Mesenchymal stem cell (in vitro differentiated cells and primary cell): ENCODE data around the gene SOX10.

Source experiments
- DNase-seq: peaks from one replicate; pipeline ENCODE4 v3.0.0-alpha.2; 2013
- H2AFZ ChIP-seq: one replicate; pipeline ENCODE4 v1.6.1; 2013; ENCODE audit warnings: low read depth, mild to moderate bottlenecking, control low read depth, inconsistent platforms, low read length, moderate library complexity
- H2AK5ac ChIP-seq: 2 replicates; pipeline ENCODE4 v1.6.1; 2013; ENCODE audit warnings: low read length, moderate library complexity, mild to moderate bottlenecking, inconsistent platforms; ENCODE audit not compliant: severe bottlenecking
- H2BK120ac ChIP-seq: one replicate; pipeline ENCODE4 v1.6.1; 2013; ENCODE audit warnings: low read depth, mild to moderate bottlenecking, inconsistent platforms, low read length, moderate library complexity
- H2BK12ac ChIP-seq, 2 experiments: one replicate each; pipeline ENCODE4 v1.6.1; 2013; ENCODE audit warnings: inconsistent platforms in 2 of 2, low read length in 2 of 2, mild to moderate bottlenecking in 2 of 2, moderate library complexity in 2 of 2, control low read depth in 1 of 2
- H2BK15ac ChIP-seq: one replicate; pipeline ENCODE4 v1.6.1; 2013; ENCODE audit warnings: mild to moderate bottlenecking, low read depth, inconsistent platforms; ENCODE audit not compliant: poor library complexity, severe bottlenecking
- H2BK5ac ChIP-seq: 2 replicates; pipeline ENCODE4 v1.6.1; 2013; ENCODE audit warnings: low read depth, mild to moderate bottlenecking, low read length, control low read depth, inconsistent platforms; ENCODE audit not compliant: poor library complexity, severe bottlenecking
- H3K14ac ChIP-seq, 2 experiments: one replicate each; pipeline ENCODE4 v1.6.1; 2013; ENCODE audit warnings: inconsistent platforms in 2 of 2, low read length in 2 of 2, control low read depth in 1 of 2, mild to moderate bottlenecking in 1 of 2, moderate library complexity in 1 of 2
- H3K18ac ChIP-seq, 2 experiments: one replicate each; pipeline ENCODE4 v1.6.1; 2013; ENCODE audit warnings: inconsistent platforms in 2 of 2, low read length in 2 of 2, control low read depth in 1 of 2, low read depth in 1 of 2, mild to moderate bottlenecking in 1 of 2
- H3K23ac ChIP-seq, 2 experiments: one replicate each; pipeline ENCODE4 v1.6.1; 2013; ENCODE audit warnings: inconsistent platforms in 2 of 2, low read length in 2 of 2, mild to moderate bottlenecking in 2 of 2, moderate library complexity in 2 of 2, control low read depth in 1 of 2
- H3K27ac ChIP-seq: 2 replicates; pipeline ENCODE4 v1.5.1; 2013; ENCODE audit warnings: mild to moderate bottlenecking, moderate library complexity, low read length, control low read depth, inconsistent platforms; ENCODE audit not compliant: poor library complexity, severe bottlenecking
- H3K27me3 ChIP-seq, 2 experiments: 2 replicates each; pipeline versions ENCODE4 v1.6.1 to v1.7.0; 2013; ENCODE audit warnings: low read length in 2 of 2, mild to moderate bottlenecking in 2 of 2, moderate library complexity in 2 of 2, control low read depth in 1 of 2, inconsistent platforms in 1 of 2; ENCODE audit not compliant: control insufficient read depth in 1 of 2, insufficient read depth in 1 of 2
- H3K36me3 ChIP-seq, 2 experiments: 2 replicates each; pipeline versions ENCODE4 v1.6.1 to v1.7.0; 2013; ENCODE audit warnings: low read length in 2 of 2, control low read depth in 1 of 2, inconsistent platforms in 1 of 2, low read depth in 1 of 2, mild to moderate bottlenecking in 1 of 2; ENCODE audit not compliant: insufficient read depth in 2 of 2, control insufficient read depth in 1 of 2
- H3K4ac ChIP-seq, 2 experiments: one replicate each; pipeline ENCODE4 v1.6.1; 2013; ENCODE audit warnings: inconsistent platforms in 2 of 2, low read length in 2 of 2, mild to moderate bottlenecking in 2 of 2, moderate library complexity in 2 of 2, control low read depth in 1 of 2, low read depth in 1 of 2
- H3K4me1 ChIP-seq: 2 replicates; pipeline ENCODE4 v1.6.1; 2013; ENCODE audit warnings: low read depth, low read length, control low read depth; ENCODE audit not compliant: control insufficient read depth, insufficient read depth
- H3K4me2 ChIP-seq: 2 replicates; pipeline ENCODE4 v1.6.1; 2013; ENCODE audit warnings: low read length, mild to moderate bottlenecking, inconsistent platforms; ENCODE audit not compliant: poor library complexity, severe bottlenecking
- H3K4me3 ChIP-seq, 2 experiments: 2 replicates each; pipeline versions ENCODE4 v1.5.1 to v1.7.0; 2013; ENCODE audit warnings: low read length in 2 of 2, mild to moderate bottlenecking in 2 of 2, control low read depth in 1 of 2, low read depth in 1 of 2; ENCODE audit not compliant: insufficient read depth in 1 of 2
- H3K79me1 ChIP-seq: replicated peaks from 2 replicates; pipeline ENCODE4 v1.6.1; 2013; ENCODE audit warnings: mild to moderate bottlenecking, control low read depth, low read length, inconsistent platforms; ENCODE audit not compliant: poor library complexity, severe bottlenecking
- H3K9ac ChIP-seq: 2 replicates; pipeline ENCODE4 v1.7.0; 2013; ENCODE audit warnings: mild to moderate bottlenecking, low read length, moderate library complexity
- H3K9me3 ChIP-seq: 2 replicates; pipeline ENCODE4 v1.7.0; 2013; ENCODE audit warnings: mild to moderate bottlenecking, low read length; ENCODE audit not compliant: control insufficient read depth
- H4K8ac ChIP-seq: one replicate; pipeline ENCODE4 v1.6.1; 2013; ENCODE audit warnings: inconsistent platforms, mild to moderate bottlenecking, low read length, moderate library complexity
- H4K91ac ChIP-seq: one replicate; pipeline ENCODE4 v1.6.1; 2013; ENCODE audit warnings: mild to moderate bottlenecking, low read length, inconsistent platforms
- WGBS: methylation state at CpG from one replicate; pipeline ENCODE4 v1.1.7; 2013; ENCODE audit warnings: mixed read lengths; 5-methylcytosine and 5-hydroxymethylcytosine counted together

Gene SOX10

GRCh38 chr22:37986371-37986770, 2.0 kb upstream of the SOX10 start:
- Histone ChIP-seq H3K14ac (no peak overlapping the region), H2AFZ (no peak overlapping the region), H3K4me1 (peaks cover 4% of the 10 kb centered on the region), H2BK120ac (no peak overlapping the region), H3K23ac (no peak overlapping the region), H2AK5ac (no peak overlapping the region), H3K36me3 (peaks cover 0 to 19% of the 10 kb centered on the region in 2 experiments), H4K91ac (peak overlapping the region; percentile 28), H2BK12ac (no peak overlapping the region), H2BK5ac (no peak overlapping the region), H2BK15ac (no peak overlapping the region), H3K9ac (no peak overlapping the region), H3K9me3 (no peaks in the 10 kb centered on the region), H3K4me2 (no peak overlapping the region), H3K79me1 (no peaks in the 10 kb centered on the region), H4K8ac (no peak overlapping the region), H3K27ac (no peak overlapping the region), H3K4me3 (no peak overlapping the region), H3K27me3 (peaks cover 0 to 29% of the 10 kb centered on the region in 2 experiments), H3K18ac (no peak overlapping the region), H3K4ac (no peak overlapping the region)
- WGBS = no CpG with 5 or more reads among the region's 7 CpGs
- DNase-seq = no peak

GRCh38 chr22:37985751-37986281, 1.5 kb upstream of the SOX10 start:
- H3K36me3 ChIP-seq = peaks cover 0 to 24% of the 10 kb centered on the region in 2 experiments
- H3K9me3 ChIP-seq = no peaks in the 10 kb centered on the region

GRCh38 chr22:37985050-37985585, 763 bp upstream of the SOX10 start:
- Histone ChIP-seq H3K36me3 (peaks cover 0 to 30% of the 10 kb centered on the region in 2 experiments), H3K4ac (no peak overlapping the region), H3K23ac (no peak overlapping the region), H3K4me3 (no peak overlapping the region), H2BK12ac (no peak overlapping the region), H3K79me1 (no peaks in the 10 kb centered on the region), H2AFZ (no peak overlapping the region), H4K8ac (no peak overlapping the region), H2AK5ac (no peak overlapping the region), H3K27ac (no peak overlapping the region), H2BK15ac (no peak overlapping the region), H3K14ac (no peak overlapping the region), H3K4me1 (peaks cover 4% of the 10 kb centered on the region), H3K27me3 (peaks cover 0 to 35% of the 10 kb centered on the region in 2 experiments), H3K18ac (no peak overlapping the region), H3K4me2 (no peak overlapping the region), H2BK5ac (no peak overlapping the region), H3K9me3 (no peaks in the 10 kb centered on the region), H3K9ac (no peak overlapping the region), H2BK120ac (no peak overlapping the region), H4K91ac (no peak overlapping the region)
- no peak for DNase-seq
- WGBS = 79% methylated on average over 8 of the region's 9 CpGs

More at GRCh38 chr22:37985751-37986281, 1.5 kb upstream of the SOX10 start:
- H2AFZ ChIP-seq = no peak overlapping the region
- peaks cover 0 to 32% of the 10 kb centered on the region in 2 experiments for H3K27me3 ChIP-seq
- no peak overlapping the region for H4K8ac ChIP-seq
- no peak overlapping the region for H3K4ac ChIP-seq
- no peak overlapping the region for H3K4me3 ChIP-seq
- DNase-seq = no peak
- H3K79me1 ChIP-seq = no peaks in the 10 kb centered on the region
- H3K14ac ChIP-seq = no peak overlapping the region
- no peak overlapping the region for H4K91ac ChIP-seq
- H3K23ac ChIP-seq = no peak overlapping the region
- H3K4me2 ChIP-seq = no peak overlapping the region
- H3K18ac ChIP-seq = no peak overlapping the region
- WGBS = 87% methylated on average over 22 of the region's 27 CpGs
- no peak overlapping the region for H2BK120ac ChIP-seq
- H3K9ac ChIP-seq = no peak overlapping the region
- no peak overlapping the region for H2BK12ac ChIP-seq
- no peak overlapping the region for H3K27ac ChIP-seq
- H2AK5ac ChIP-seq = no peak overlapping the region
- H3K4me1 ChIP-seq = peaks cover 4% of the 10 kb centered on the region
- no peak overlapping the region for H2BK15ac ChIP-seq
- H2BK5ac ChIP-seq = no peak overlapping the region

- H2BK5ac ChIP-seq = no peak overlapping the region
- H2BK15ac ChIP-seq = no peak overlapping the region
- H4K8ac ChIP-seq = peak overlapping the region; percentile 64
- no peak overlapping the region for H3K27ac ChIP-seq
- no peak overlapping the region for H3K18ac ChIP-seq
- H3K4me1 ChIP-seq = peaks cover 4% of the 10 kb centered on the region
- H3K4me3 ChIP-seq = no peak overlapping the region
- H3K36me3 ChIP-seq = peaks cover 0 to 37% of the 10 kb centered on the region in 2 experiments
- no peaks in the 10 kb centered on the region for H3K79me1 ChIP-seq
- H3K4ac ChIP-seq = no peak overlapping the region
- peak overlapping the region in 1 of 2 experiments; percentile 62 for H3K14ac ChIP-seq
- H3K4me2 ChIP-seq = no peak overlapping the region
- H3K23ac ChIP-seq = peak overlapping the region in 1 of 2 experiments; percentile 91
- H2BK120ac ChIP-seq = no peak overlapping the region
- H3K9me3 ChIP-seq = no peaks in the 10 kb centered on the region
- H4K91ac ChIP-seq = peak overlapping the region; percentile 24
- peaks cover 0 to 35% of the 10 kb centered on the region in 2 experiments for H3K27me3 ChIP-seq
- no peak overlapping the region for H3K9ac ChIP-seq
- H2BK12ac ChIP-seq = no peak overlapping the region
- no peak overlapping the region for H2AK5ac ChIP-seq
- H2AFZ ChIP-seq = no peak overlapping the region
- DNase-seq = no peak
- WGBS = 14% methylated on average over 72 of the region's 84 CpGs
Measured at GRCh38 chr22:37982938-37983859, 1.2 kb downstream of the SOX10 start.
